ENCODE results near the gene GPR45.

- TF ChIP-seq SMC3 (IDR thresholded peaks at IDR 0.05): no peak
- TF ChIP-seq, protein P1, sequence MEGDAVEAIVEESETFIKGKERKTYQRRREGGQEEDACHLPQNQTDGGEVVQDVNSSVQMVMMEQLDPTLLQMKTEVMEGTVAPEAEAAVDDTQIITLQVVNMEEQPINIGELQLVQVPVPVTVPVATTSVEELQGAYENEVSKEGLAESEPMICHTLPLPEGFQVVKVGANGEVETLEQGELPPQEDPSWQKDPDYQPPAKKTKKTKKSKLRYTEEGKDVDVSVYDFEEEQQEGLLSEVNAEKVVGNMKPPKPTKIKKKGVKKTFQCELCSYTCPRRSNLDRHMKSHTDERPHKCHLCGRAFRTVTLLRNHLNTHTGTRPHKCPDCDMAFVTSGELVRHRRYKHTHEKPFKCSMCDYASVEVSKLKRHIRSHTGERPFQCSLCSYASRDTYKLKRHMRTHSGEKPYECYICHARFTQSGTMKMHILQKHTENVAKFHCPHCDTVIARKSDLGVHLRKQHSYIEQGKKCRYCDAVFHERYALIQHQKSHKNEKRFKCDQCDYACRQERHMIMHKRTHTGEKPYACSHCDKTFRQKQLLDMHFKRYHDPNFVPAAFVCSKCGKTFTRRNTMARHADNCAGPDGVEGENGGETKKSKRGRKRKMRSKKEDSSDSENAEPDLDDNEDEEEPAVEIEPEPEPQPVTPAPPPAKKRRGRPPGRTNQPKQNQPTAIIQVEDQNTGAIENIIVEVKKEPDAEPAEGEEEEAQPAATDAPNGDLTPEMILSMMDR (IDR thresholded peaks at IDR 0.05): no peak
- no peak for TF ChIP-seq CBX2 (IDR thresholded peaks at IDR 0.05; ENCODE audit: borderline replicate concordance, low read depth)
- no peak for TF ChIP-seq POLR2A (IDR thresholded peaks at IDR 0.05; ENCODE audit: low read length)
- no peak for TF ChIP-seq TFCP2L1 (CRISPR knock-in tag; IDR thresholded peaks at IDR 0.05)
- no peak for TF ChIP-seq BHLHE40 (IDR thresholded peaks at IDR 0.05; ENCODE audit: low read depth, low read length)
- TF ChIP-seq CHD2 (IDR thresholded peaks at IDR 0.05; ENCODE audit: low read length, partially characterized antibody): no peak
- TF ChIP-seq RNF2 (IDR thresholded peaks at IDR 0.05; ENCODE audit: borderline replicate concordance, low read depth): no peak
- TF ChIP-seq, protein P2, sequence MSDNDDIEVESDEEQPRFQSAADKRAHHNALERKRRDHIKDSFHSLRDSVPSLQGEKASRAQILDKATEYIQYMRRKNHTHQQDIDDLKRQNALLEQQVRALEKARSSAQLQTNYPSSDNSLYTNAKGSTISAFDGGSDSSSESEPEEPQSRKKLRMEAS (IDR thresholded peaks at IDR 0.05): no peak
Measured at GRCh38 chr2:105291981-105292380, 50.4 kb downstream of the GPR45 start.

Data from A549 (cell line).